ENCODE measurements around the gene SYPL1. TPM values are rescaled to one million over a fixed set of nuclear protein-coding genes. Genes with fewer than 3 reads are reported as not detected.
A peak's percentile ranks its signal among the peaks of the same experiment; 100 is the strongest.

Gene SYPL1
- total RNA-seq, 2 donors from 2014 or later: 68.5 to 89.1 TPM

DNA sequence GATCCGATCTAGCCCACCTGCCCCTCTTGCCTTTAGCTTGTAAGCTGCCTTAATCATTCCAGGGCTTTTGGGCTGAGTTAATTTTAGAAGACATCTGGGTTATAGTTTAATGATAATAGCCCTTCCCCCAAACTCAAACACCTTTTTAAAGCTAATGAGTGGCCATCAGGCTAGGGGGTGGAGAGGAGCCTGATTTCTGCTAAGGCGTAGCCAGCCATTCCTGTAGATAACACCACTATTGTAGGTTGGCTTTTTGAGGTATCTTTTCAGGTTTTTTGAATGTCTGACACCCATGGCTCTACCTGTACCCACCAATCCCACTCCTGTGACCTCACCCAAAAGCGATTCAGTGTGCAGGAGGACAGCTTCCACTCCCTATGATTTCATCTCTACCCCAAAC is 7.6 kb upstream of the SYPL1 start:
- no peaks in the 10 kb centered on the region for H3K9me3 ChIP-seq
- no peaks in the 10 kb centered on the region for H3K27me3 ChIP-seq
- TF ChIP-seq, protein P1, sequence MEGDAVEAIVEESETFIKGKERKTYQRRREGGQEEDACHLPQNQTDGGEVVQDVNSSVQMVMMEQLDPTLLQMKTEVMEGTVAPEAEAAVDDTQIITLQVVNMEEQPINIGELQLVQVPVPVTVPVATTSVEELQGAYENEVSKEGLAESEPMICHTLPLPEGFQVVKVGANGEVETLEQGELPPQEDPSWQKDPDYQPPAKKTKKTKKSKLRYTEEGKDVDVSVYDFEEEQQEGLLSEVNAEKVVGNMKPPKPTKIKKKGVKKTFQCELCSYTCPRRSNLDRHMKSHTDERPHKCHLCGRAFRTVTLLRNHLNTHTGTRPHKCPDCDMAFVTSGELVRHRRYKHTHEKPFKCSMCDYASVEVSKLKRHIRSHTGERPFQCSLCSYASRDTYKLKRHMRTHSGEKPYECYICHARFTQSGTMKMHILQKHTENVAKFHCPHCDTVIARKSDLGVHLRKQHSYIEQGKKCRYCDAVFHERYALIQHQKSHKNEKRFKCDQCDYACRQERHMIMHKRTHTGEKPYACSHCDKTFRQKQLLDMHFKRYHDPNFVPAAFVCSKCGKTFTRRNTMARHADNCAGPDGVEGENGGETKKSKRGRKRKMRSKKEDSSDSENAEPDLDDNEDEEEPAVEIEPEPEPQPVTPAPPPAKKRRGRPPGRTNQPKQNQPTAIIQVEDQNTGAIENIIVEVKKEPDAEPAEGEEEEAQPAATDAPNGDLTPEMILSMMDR (IDR thresholded peaks at IDR 0.05): no peak
- peak overlapping the region; percentile 61 to 75 for H3K27ac ChIP-seq
- no peak for DNase-seq (ENCODE audit: low spot score)
- no peak overlapping the region for H3K4me3 ChIP-seq
- peaks cover 0 to 38% of the 10 kb centered on the region in 2 donors for H3K4me1 ChIP-seq
- no peaks in the 10 kb centered on the region for H3K36me3 ChIP-seq

DNA sequence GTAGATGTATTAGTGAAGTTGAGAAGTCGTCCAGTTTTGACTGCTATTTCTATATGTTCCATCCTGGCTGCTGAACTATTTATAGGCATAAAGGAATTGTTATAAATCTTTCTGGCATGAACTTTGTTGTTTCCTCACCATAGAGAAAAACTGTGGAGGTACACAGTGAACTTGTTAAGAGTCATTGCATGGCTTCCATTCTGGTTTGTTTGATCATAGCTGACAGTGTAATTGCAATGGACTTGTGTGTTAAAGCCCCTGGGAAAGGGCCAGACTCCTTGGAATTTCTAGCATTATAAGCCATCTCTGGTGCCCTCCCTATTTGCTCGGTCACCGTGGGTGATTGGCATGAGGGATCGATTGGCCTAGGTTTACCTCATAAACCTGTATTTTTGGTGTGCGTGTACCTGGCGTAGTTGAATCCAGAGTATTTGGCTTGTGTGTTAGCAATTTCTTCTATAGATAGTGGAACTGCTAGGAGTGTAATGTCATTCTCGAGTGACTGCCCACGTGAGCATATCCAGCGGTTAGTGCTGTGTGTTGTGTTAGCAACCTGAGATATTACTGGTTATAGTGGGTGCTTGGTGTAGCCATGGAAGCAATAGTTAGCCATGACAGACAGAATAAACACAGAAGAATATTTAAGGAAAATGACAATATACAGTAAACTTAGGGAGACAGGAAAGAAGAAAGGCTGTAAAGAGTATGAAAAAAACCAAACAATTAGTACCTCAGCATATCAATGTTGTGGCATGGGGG is 5.9 kb upstream of the SYPL1 start:
- no peak overlapping the region for H3K4me3 ChIP-seq
- H3K27me3 ChIP-seq: no peaks in the 10 kb centered on the region
- H3K9me3 ChIP-seq: no peaks in the 10 kb centered on the region
- no peak for DNase-seq (ENCODE audit: low spot score)
- H3K4me1 ChIP-seq: peaks cover 0 to 34% of the 10 kb centered on the region in 2 donors
- peak overlapping the region; percentile 68 to 75 for H3K27ac ChIP-seq
- H3K36me3 ChIP-seq: no peaks in the 10 kb centered on the region
- TF ChIP-seq, protein P1 (IDR thresholded peaks at IDR 0.05): no peak

DNA sequence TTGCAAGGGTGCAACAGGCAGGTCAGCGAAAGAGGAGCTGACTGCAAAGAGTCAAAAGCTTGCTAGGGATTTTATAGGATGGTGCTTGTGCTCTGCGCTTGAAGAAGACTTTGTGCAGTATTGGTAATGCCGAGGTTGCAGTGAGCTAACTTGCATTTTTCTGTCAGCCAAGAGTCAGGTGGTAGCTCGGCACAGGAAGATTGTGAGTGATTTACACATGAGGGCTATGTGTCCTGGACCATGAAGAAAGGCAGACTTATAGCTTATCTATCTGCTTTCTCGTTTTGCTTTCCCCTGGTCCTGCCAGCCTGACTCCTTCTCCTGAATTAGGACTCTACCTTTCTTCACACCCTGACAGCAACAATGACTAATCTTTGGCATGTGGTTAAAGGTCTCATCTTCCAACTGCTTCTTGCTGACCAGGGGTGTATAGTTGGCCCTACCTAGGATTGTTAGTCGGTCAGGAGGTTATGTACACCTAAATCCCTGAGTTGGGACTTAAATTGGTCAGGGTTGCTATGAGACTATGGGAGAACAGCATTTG is 4.1 kb upstream of the SYPL1 start:
- no peak overlapping the region for H3K4me3 ChIP-seq
- TF ChIP-seq, protein P1 (IDR thresholded peaks at IDR 0.05): no peak
- H3K9me3 ChIP-seq: no peaks in the 10 kb centered on the region
- DNase-seq (ENCODE audit: low spot score): no peak
- H3K36me3 ChIP-seq: no peaks in the 10 kb centered on the region
- H3K27me3 ChIP-seq: no peaks in the 10 kb centered on the region
- H3K27ac ChIP-seq: peak overlapping the region in 1 of 2 donors; percentile 75
- peaks cover 0 to 26% of the 10 kb centered on the region in 2 donors for H3K4me1 ChIP-seq

DNA sequence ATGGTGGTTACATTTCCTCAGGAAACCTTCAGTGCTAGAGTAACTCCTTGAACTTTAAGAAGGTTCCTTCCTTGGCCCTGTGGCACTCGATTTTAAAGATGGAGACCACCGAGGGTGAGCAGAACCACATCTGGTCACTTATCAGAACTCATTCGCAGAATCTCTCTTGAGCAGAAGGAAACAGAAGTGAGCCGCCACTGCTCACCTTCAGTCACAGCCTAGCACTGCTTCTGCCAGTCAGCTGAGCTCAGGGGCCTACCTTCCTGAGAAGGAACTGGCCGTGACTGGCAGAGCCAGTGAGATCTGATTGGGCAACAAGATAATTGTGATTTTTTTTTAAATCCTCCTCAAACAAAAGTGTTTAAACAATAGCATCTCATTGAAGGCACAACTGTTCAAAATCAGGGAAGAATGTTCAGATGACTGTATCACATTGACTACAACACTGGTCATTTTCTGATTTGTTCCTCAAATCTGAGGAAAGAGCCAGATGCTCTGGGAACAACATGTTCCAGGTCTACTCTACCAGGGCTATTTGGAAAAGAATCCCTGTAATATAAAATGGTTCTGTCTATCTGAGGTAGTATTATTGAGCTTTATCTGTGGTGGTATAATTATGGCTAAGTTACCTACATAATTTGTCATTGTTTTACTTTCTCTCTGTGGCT is 2.7 kb upstream of the SYPL1 start:
- TF ChIP-seq, protein P1 (IDR thresholded peaks at IDR 0.05): no peak
- H3K36me3 ChIP-seq: no peaks in the 10 kb centered on the region
- peak overlapping the region in 1 of 2 donors; percentile 44 for H3K27ac ChIP-seq
- H3K4me3 ChIP-seq: no peak overlapping the region
- H3K9me3 ChIP-seq: no peaks in the 10 kb centered on the region
- H3K27me3 ChIP-seq: no peaks in the 10 kb centered on the region
- H3K4me1 ChIP-seq: peaks cover 0 to 26% of the 10 kb centered on the region in 2 donors
- no peak for DNase-seq (ENCODE audit: low spot score)

DNA sequence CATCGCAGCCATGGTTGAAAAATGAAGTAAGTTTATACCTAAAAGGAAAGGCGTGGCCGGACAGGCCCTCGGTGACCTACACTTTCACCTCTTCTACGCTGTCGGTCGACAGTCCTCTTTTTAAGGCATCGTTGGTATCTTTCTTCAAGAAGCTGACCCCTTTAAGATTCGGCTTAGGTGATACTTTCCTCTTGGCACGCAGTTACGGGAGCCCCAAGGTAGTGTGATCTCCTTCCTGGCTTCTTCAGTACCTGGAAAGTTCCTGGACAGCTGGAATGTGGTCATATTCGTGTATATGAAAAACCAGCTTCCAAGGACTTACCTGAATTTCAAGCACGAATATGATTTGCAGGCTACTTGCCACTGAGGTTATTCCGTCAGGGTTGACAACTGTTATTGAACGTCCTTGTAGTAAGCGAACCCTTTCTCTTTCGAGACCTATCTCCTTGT is 885 bp upstream of the SYPL1 start:
- TF ChIP-seq, protein P1 (IDR thresholded peaks at IDR 0.05): no peak
- Histone ChIP-seq H3K36me3 (no peaks in the 10 kb centered on the region), H3K4me1 (peaks cover 0 to 40% of the 10 kb centered on the region in 2 donors), H3K27ac (peak overlapping the region; percentile 92 to 99), H3K27me3 (no peaks in the 10 kb centered on the region), H3K9me3 (no peaks in the 10 kb centered on the region), H3K4me3 (peak overlapping the region in 1 of 2 donors; percentile 71)
- no peak for DNase-seq (ENCODE audit: low spot score)

Data from right atrium auricular region (tissue), 2 donors.